Heart right ventricle (tissue), 16 donors: ENCODE measurements around the gene CIAO2B. TPM values are rescaled to one million over a fixed set of nuclear protein-coding genes. Genes with fewer than 3 reads are reported as not detected.
"Not testable (repeated sequence)": the region's sequence is repeated elsewhere in the genome, so short reads cannot be mapped to it uniquely, and the experiment has no call there.

ENCODE experiments used
- ATAC-seq, 8 donors: fragments of 200-7000 bp; cut with Tn5 transposase; one replicate each; pipeline ENCODE4 v1.9.1; 2020; ENCODE audit warnings: mild to moderate bottlenecking in 8 of 8, moderate library complexity in 8 of 8, moderate number of reproducible peaks in 1 of 8
- DNase-seq, 2 donors: peaks; one replicate each; pipeline ENCODE4 v3.0.0-alpha.2; 2020
- H3K27ac ChIP-seq, 10 donors: fragments of 200-600 bp; sonication (generic) in 2 of 10; one replicate each; pipeline versions ENCODE4 v1.5.0 to v1.8.0; 2020 to 2022; ENCODE audit warnings: mild to moderate bottlenecking in 3 of 10
- H3K27me3 ChIP-seq, 7 donors: fragments of 200-600 bp; one replicate each; pipeline ENCODE4 v1.8.0; 2021 to 2022; ENCODE audit warnings: mild to moderate bottlenecking in 2 of 7
- H3K36me3 ChIP-seq, 9 donors: fragments of 200-600 bp; sonication (generic) in 1 of 9; one replicate each; pipeline versions ENCODE4 v1.5.0 to v1.8.0; 2020 to 2022; ENCODE audit warnings: mild to moderate bottlenecking in 2 of 9
- H3K4me1 ChIP-seq, 9 donors: fragments of 200-600 bp; sonication (generic) in 1 of 9; one replicate each; pipeline versions ENCODE4 v1.5.0 to v1.8.0; 2020 to 2022; ENCODE audit warnings: mild to moderate bottlenecking in 4 of 9
- H3K4me3 ChIP-seq, 10 donors: fragments of 200-600 bp; sonication (generic) in 2 of 10; one replicate each; pipeline versions ENCODE4 v1.5.0 to v1.8.0; 2020 to 2022; ENCODE audit warnings: mild to moderate bottlenecking in 7 of 10, moderate library complexity in 2 of 10
- H3K9me3 ChIP-seq, 11 donors: fragments of 200-600 bp in 10 of 11; sonication (generic) in 2 of 11; one replicate each; pipeline versions ENCODE4 v1.5.0 to v1.8.0; 2013 to 2022; ENCODE audit warnings: mild to moderate bottlenecking in 2 of 11, control low read depth in 1 of 11, moderate library complexity in 1 of 11
- WGBS, 2 donors: extraction: QIAGEN DNeasy Blood & Tissue Kit; methylation state at CpG; one replicate each; pipeline ENCODE4 v1.1.7; 2013; ENCODE audit warnings: inconsistent platforms in 1 of 2; 5-methylcytosine and 5-hydroxymethylcytosine counted together
- intact Hi-C, 10 donors: fragments of 100-400 bp; cut with DNase I; formaldehyde crosslinking; loops; one replicate each; pipeline versions ENCODE4 v1.11.1 to v1.14.2; 2022
- polyA plus RNA-seq, 2 donors: library from polyadenylated mRNA; stranded (reverse); fragments of 200-250 nt; gene quantifications; one replicate each; pipeline ENCODE4 v1.2.3, GENCODE V29; 2013
- total RNA-seq, 10 donors: library from RNA; stranded (reverse); fragmentation: NEBNext Ultra II Directional in 3 of 10; extraction: Animal tissue kit (Norgen Biotek cat#: 25700) in 3 of 10; gene quantifications; one replicate each; pipeline versions ENCODE4 v1.2.1 to v1.2.4, GENCODE V29; 2021 to 2023
- TF ChIP-seq, protein P1 (sequence below), 9 donors: fragments of 200-600 bp; sonication (generic) in 2 of 9; IDR thresholded peaks; one replicate each; pipeline versions ENCODE4 v1.5.0 to v1.8.0; 2021 to 2022; ENCODE audit warnings: antibody characterized with exemption in 9 of 9, mild to moderate bottlenecking in 5 of 9, moderate library complexity in 1 of 9
- donor health status: Arrhythmogenic right ventricular cardiomyopathy.
- donor health status: ischemic (EF 13 %, LVEDD 7.1; RV severe dilation, severe dysfunction).
- donor health status: healthy with polysubstance abuse.
- donor health status: DM: no; HTN: yes; CAD: no.
- donor health status: DM: no; HTN: no; CAD: no.
- donor health status: ischemic (EF 25% LVEDD 6.9; RV normal size, moderate dysfunction).
- donor health status: ischemic (EF 25% LVEDD 5.7; RV mildly dilated, moderate dysfunction).
- donor health status: healthy.
- donor health status: DM: yes; HTN: yes; CAD: no.
- donor health status: Ischemic cardiomyopathy.
- donor health status: ischemic (EF 35%, LVEDD 5.7; RV mildly dilated, moderate dysfunction).
- donor health status: nonischemic (EF 11% LVEDD 7.7; RV severe dilation, severe dysfunction).
- donor health status: DM: yes; HTN: yes; CAD: no.
- donor health status: PGD.
- donor health status: ischemic (EF 29% LVEDD 5.4; RV normal size, mild dysfunction).
- donor health status: nonischemic (EF 23%, LVEDD 6.1; RV moderate dilation, normal function).

Gene CIAO2B
- total and polyA plus RNA-seq, 12 donors, result 103 to 743 (median 115) TPM

DNA sequence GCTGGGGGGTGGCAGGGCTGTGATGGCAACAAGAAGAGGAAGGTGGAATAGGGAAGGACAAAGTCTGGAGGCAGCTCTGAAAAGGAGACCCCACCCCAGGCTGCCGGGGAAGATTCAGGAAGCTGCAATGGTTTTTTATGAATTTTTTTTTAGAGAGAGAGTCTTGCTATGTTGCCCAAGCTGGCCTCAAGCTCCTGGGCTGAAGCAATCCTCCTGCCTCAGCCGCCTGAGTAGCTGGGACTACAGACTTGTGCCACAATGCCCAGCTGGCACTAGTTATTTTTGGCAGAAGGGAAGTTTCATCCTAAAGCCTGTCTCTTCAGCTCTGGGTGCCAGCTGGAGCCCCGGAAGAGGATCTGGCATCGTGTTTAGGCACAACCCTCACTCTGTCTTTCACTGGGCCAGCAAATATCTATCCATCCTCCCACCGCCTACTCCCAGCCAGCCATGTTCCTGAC lies 25.5 kb upstream of the CIAO2B start:
- TF ChIP-seq, protein P1, sequence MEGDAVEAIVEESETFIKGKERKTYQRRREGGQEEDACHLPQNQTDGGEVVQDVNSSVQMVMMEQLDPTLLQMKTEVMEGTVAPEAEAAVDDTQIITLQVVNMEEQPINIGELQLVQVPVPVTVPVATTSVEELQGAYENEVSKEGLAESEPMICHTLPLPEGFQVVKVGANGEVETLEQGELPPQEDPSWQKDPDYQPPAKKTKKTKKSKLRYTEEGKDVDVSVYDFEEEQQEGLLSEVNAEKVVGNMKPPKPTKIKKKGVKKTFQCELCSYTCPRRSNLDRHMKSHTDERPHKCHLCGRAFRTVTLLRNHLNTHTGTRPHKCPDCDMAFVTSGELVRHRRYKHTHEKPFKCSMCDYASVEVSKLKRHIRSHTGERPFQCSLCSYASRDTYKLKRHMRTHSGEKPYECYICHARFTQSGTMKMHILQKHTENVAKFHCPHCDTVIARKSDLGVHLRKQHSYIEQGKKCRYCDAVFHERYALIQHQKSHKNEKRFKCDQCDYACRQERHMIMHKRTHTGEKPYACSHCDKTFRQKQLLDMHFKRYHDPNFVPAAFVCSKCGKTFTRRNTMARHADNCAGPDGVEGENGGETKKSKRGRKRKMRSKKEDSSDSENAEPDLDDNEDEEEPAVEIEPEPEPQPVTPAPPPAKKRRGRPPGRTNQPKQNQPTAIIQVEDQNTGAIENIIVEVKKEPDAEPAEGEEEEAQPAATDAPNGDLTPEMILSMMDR (IDR thresholded peaks at IDR 0.05), result no peak
- intact Hi-C loops, result loop anchor here in 2 of 10 donors (10.0 kb wide), 2 partner anchors 65 to 225 kb away; partner anchors contain the start of gene MATCAP1 (in 1 of the 2)
- WGBS, 2 donors, result 62 to 73% methylated on average over 5 of the region's 5 CpGs

DNA sequence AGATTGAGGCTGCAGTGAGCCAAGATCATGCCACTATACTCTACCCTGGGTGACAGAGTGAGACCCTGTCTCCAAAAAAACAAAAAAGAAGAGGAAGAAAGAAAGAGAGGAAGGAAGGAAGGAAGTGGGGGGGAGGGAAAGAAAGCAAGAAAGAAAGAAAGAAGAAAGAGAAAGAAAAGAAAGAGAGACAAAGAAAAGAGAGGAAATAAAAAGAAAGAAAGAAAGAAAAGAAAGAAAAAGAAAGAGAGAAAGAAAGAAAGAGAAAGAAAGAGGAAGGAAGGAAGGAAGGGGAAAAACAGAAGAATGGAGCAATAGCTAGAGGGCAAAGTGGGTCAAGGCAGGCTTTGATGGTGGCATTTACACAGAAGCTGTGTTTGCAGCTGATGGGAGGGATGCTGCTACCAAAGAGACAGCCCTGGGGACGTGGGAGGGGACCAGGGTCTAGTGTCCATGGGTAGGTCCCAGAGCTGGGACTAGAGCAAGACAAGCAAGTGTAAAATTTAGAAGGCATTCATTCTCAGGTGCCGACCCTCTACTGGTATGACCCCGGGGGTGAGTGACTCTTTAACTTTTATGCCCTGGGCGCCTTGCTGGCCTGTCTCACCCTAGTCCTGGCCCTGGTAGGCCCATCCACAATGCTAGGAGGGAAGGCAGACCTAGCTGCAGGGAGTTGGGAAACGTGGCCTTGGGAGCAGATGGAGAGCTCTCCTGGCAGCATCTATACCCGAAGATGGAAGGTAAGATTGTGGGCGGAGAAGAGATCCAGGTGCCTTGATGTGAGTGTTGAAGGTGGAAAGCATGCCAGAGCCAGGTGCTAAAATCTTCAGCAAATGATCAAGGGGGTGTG lies 24.9 kb upstream of the CIAO2B start:
- DNase-seq (no peak), ATAC-seq (no peak)
- intact Hi-C loops, result loop anchor here in 2 of 10 donors (10.0 kb wide), 2 partner anchors 64 to 226 kb away; partner anchors contain the start of gene MATCAP1 (in 1 of the 2)
- Histone ChIP-seq H3K27ac (no peak overlapping the region), H3K9me3 (no peaks in the 10 kb centered on the region), H3K36me3 (no peaks in the 10 kb centered on the region), H3K4me1 (peaks cover 0 to 12% (median 0%) of the 10 kb centered on the region in 9 donors), H3K27me3 (no peaks in the 10 kb centered on the region), H3K4me3 (no peak overlapping the region)
- WGBS, 2 donors, result 80 to 82% methylated on average over 7 of the region's 7 CpGs
- TF ChIP-seq, protein P1 (IDR thresholded peaks at IDR 0.05), result no peak

More for the DNA sequence above, 25.5 kb upstream of the CIAO2B start:
- Histone ChIP-seq H3K27ac (no peak overlapping the region), H3K27me3 (no peaks in the 10 kb centered on the region), H3K36me3 (no peaks in the 10 kb centered on the region), H3K9me3 (no peaks in the 10 kb centered on the region), H3K4me3 (no peak overlapping the region), H3K4me1 (peaks cover 0 to 12% (median 0%) of the 10 kb centered on the region in 9 donors)
- ATAC-seq (peak in 6 of 8 donors; percentile 8 to 54 (median 38)), DNase-seq (no peak)

DNA sequence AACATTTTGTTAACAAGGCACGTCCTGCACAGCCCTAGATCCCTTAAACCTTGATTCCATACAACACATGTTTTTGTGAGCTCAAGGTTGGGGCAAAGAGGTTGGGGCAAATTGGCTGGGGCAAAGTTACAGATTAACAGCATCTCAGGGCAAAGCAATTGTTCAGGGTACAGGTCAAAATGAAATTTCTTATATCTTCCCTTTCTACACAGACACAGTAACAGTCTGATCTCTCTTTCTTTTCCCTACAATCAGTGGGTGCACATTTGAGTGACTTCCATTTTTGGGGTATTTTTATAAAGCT lies 21.9 kb upstream of the CIAO2B start:
- H3K36me3 ChIP-seq, H3K9me3 ChIP-seq, H3K27ac ChIP-seq, DNase-seq, H3K4me3 ChIP-seq, ATAC-seq: not testable (repeated sequence)
- peaks cover 0 to 28% (median 5%) of the 10 kb centered on the region in 7 donors for H3K27me3 ChIP-seq
- 69 to 73% methylated on average over 1 of the region's 1 CpG for WGBS, 2 donors
- intact Hi-C loops, result loop anchor here in 2 of 10 donors (10.0 kb wide), 2 partner anchors 61 to 229 kb away; partner anchors contain the start of gene MATCAP1 (in 1 of the 2)
- H3K4me1 ChIP-seq, result peaks cover 0 to 11% (median 0%) of the 10 kb centered on the region in 9 donors

GRCh38 chr16:66955363-66956153 lies 21.4 kb upstream of the CIAO2B start:
- not testable (repeated sequence) for H3K27ac ChIP-seq, H3K4me1 ChIP-seq, H3K36me3 ChIP-seq, H3K4me3 ChIP-seq, ATAC-seq, DNase-seq, H3K9me3 ChIP-seq
- 70% methylated on average over 17 of the region's 17 CpGs for WGBS, 2 donors
- intact Hi-C loops, result loop anchor here in 3 of 10 donors (2.0 to 10.0 kb wide), 3 partner anchors 61 to 229 kb away; partner anchors contain the start of gene MATCAP1 (in 1 of the 3)
- H3K27me3 ChIP-seq, result peaks cover 0 to 33% (median 5%) of the 10 kb centered on the region in 7 donors
